Ishikawa (cell line): ENCODE results near the gene NAGS.

Source experiments
- CEBPB ChIP-seq: IDR thresholded peaks from 2 replicates; pipeline ENCODE4 v1.6.1; 2012
- EGR1 ChIP-seq: IDR thresholded peaks from 2 replicates; pipeline ENCODE4 v1.6.1; 2012
- EP300 ChIP-seq: IDR thresholded peaks from 2 replicates; pipeline ENCODE4 v1.6.1; 2012; ENCODE audit warnings: borderline replicate concordance
- FOXM1 ChIP-seq: IDR thresholded peaks from 2 replicates; pipeline ENCODE4 v1.6.1; 2012; ENCODE audit warnings: low read depth, borderline replicate concordance
- NFIC ChIP-seq: IDR thresholded peaks from 2 replicates; pipeline ENCODE4 v1.6.1; 2012
- RAD21 ChIP-seq: IDR thresholded peaks from 2 replicates; pipeline ENCODE4 v1.6.1; 2012; ENCODE audit warnings: low read depth
- TAF1 ChIP-seq: IDR thresholded peaks from 2 replicates; pipeline ENCODE4 v1.6.1; 2012; ENCODE audit warnings: low read depth, mild to moderate bottlenecking
- TCF12 ChIP-seq: IDR thresholded peaks from 2 replicates; pipeline ENCODE4 v1.6.1; 2012; ENCODE audit warnings: low read depth
- TEAD4 ChIP-seq: IDR thresholded peaks from 2 replicates; pipeline ENCODE4 v1.6.1; 2012
- ZBTB7A ChIP-seq: IDR thresholded peaks from 2 replicates; pipeline ENCODE4 v1.6.1; 2012; ENCODE audit warnings: low read depth
- TF ChIP-seq, protein P1 (sequence below): IDR thresholded peaks from 2 replicates; pipeline ENCODE4 v1.6.1; 2012
- TF ChIP-seq, protein P2 (sequence below): IDR thresholded peaks from 2 replicates; pipeline ENCODE4 v1.6.1; 2012; ENCODE audit warnings: low read depth, mild to moderate bottlenecking
- TF ChIP-seq, protein P3 (sequence below): IDR thresholded peaks from 2 replicates; pipeline ENCODE4 v1.6.1; 2012

Gene NAGS

DNA sequence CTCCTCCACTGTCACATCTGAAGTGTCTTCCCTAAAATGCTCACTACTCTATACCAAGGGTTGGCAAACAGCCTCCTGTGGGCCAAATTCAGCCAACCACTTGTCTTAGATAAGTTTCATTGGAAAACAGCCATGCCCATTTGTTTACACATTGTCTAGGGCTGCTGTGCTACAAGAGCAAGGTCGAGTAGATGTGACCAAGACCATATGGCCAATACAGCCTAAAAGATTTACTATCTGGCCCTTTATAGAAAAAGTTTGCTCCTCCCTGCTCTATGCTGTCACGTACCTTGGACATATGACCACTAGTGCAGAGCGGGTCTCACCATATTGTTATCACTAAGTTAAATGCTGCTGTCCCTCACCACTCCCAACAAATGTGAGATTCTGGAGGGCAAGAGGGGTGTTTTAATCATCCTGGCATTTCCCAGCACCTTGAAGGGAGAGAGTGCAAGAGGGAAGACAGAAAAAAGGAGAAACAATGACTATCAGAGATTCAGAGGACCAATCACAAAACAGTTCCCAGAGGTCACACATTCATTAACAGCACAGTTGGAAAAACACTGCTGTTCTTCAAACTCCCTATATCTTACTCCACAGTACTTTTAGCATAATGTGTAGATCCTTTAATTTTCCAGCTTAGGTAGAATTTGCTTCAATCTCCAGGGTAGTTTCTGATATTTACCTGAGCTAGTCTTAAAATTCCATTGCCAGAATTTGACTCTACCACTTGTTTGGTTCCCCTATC, 48.9 kb downstream of the NAGS start:
- no peak for TF ChIP-seq RAD21
- TF ChIP-seq TCF12 = no peak
- TF ChIP-seq, protein P1, sequence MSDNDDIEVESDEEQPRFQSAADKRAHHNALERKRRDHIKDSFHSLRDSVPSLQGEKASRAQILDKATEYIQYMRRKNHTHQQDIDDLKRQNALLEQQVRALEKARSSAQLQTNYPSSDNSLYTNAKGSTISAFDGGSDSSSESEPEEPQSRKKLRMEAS = no peak
- no peak for TF ChIP-seq EGR1
- TF ChIP-seq, protein P2, sequence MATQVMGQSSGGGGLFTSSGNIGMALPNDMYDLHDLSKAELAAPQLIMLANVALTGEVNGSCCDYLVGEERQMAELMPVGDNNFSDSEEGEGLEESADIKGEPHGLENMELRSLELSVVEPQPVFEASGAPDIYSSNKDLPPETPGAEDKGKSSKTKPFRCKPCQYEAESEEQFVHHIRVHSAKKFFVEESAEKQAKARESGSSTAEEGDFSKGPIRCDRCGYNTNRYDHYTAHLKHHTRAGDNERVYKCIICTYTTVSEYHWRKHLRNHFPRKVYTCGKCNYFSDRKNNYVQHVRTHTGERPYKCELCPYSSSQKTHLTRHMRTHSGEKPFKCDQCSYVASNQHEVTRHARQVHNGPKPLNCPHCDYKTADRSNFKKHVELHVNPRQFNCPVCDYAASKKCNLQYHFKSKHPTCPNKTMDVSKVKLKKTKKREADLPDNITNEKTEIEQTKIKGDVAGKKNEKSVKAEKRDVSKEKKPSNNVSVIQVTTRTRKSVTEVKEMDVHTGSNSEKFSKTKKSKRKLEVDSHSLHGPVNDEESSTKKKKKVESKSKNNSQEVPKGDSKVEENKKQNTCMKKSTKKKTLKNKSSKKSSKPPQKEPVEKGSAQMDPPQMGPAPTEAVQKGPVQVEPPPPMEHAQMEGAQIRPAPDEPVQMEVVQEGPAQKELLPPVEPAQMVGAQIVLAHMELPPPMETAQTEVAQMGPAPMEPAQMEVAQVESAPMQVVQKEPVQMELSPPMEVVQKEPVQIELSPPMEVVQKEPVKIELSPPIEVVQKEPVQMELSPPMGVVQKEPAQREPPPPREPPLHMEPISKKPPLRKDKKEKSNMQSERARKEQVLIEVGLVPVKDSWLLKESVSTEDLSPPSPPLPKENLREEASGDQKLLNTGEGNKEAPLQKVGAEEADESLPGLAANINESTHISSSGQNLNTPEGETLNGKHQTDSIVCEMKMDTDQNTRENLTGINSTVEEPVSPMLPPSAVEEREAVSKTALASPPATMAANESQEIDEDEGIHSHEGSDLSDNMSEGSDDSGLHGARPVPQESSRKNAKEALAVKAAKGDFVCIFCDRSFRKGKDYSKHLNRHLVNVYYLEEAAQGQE = no peak
- no peak for TF ChIP-seq TAF1
- TF ChIP-seq CEBPB = no peak
- no peak for TF ChIP-seq TEAD4
- TF ChIP-seq EP300 = no peak
- TF ChIP-seq, protein P3, sequence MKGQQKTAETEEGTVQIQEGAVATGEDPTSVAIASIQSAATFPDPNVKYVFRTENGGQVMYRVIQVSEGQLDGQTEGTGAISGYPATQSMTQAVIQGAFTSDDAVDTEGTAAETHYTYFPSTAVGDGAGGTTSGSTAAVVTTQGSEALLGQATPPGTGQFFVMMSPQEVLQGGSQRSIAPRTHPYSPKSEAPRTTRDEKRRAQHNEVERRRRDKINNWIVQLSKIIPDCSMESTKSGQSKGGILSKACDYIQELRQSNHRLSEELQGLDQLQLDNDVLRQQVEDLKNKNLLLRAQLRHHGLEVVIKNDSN = no peak
- TF ChIP-seq ZBTB7A = no peak
- TF ChIP-seq NFIC = no peak
- TF ChIP-seq FOXM1 = no peak
